Left ventricle myocardium inferior (tissue), 1 donor: ENCODE measurements around the gene SPG11. TPM values are rescaled to one million over a fixed set of nuclear protein-coding genes. Genes with fewer than 3 reads are reported as not detected.
"Not testable (repeated sequence)": the region's sequence is repeated elsewhere in the genome, so short reads cannot be mapped to it uniquely, and the experiment has no call there.

ENCODE experiments used
- DNase-seq: peaks from one replicate; pipeline ENCODE4 v3.0.0-alpha.2; 2020
- H3K27ac ChIP-seq: fragments of 200-600 bp; replicated peaks from 2 replicates; pipeline ENCODE4 v1.8.0; 2021
- H3K27me3 ChIP-seq: fragments of 200-600 bp; 2 replicates; pipeline ENCODE4 v1.8.0; 2021; ENCODE audit warnings: low read depth
- H3K36me3 ChIP-seq: fragments of 200-600 bp; 2 replicates; pipeline ENCODE4 v1.8.0; 2021
- H3K4me1 ChIP-seq: fragments of 200-600 bp; 2 replicates; pipeline ENCODE4 v1.8.0; 2021
- H3K4me3 ChIP-seq: fragments of 200-600 bp; 2 replicates; pipeline ENCODE4 v1.8.0; 2021; ENCODE audit warnings: mild to moderate bottlenecking, moderate library complexity
- H3K9me3 ChIP-seq: fragments of 200-600 bp; replicated peaks from 2 replicates; pipeline ENCODE4 v1.8.0; 2021
- CTCF ChIP-seq: fragments of 200-600 bp; IDR thresholded peaks from 2 replicates; pipeline ENCODE4 v1.8.0; 2021; ENCODE audit warnings: antibody characterized with exemption, mild to moderate bottlenecking, borderline replicate concordance
- intact Hi-C: fragments of 100-400 bp; cut with micrococcal nuclease; formaldehyde crosslinking; loops from one replicate; pipeline ENCODE4 v1.11.0; 2022
- total RNA-seq: library from RNA; stranded (reverse); fragmentation: NEBNext Ultra II Directional; extraction: Animal tissue kit (Norgen Biotek cat#: 25700); gene quantifications from one replicate; pipeline ENCODE4 v1.2.1, GENCODE V29; 2021
- donor health status: DM: no; HTN: yes; CAD: no; lungs with severe emphysema.

The SPG11 gene
- total RNA-seq, 1 donor from 2014 or later: 49.6 TPM

GRCh38 chr15:44647036-44647435 lies 16.4 kb downstream of the SPG11 start:
- no peak overlapping the region for H3K4me3 ChIP-seq
- TF ChIP-seq CTCF: no peak
- intact Hi-C loops: no loop called here
- H3K4me1 ChIP-seq: no peaks in the 10 kb centered on the region
- H3K9me3 ChIP-seq: peaks cover 5% of the 10 kb centered on the region
- peaks cover 79% of the 10 kb centered on the region for H3K36me3 ChIP-seq
- H3K27me3 ChIP-seq: no peaks in the 10 kb centered on the region
- DNase-seq: no peak
- no peak overlapping the region for H3K27ac ChIP-seq

DNA sequence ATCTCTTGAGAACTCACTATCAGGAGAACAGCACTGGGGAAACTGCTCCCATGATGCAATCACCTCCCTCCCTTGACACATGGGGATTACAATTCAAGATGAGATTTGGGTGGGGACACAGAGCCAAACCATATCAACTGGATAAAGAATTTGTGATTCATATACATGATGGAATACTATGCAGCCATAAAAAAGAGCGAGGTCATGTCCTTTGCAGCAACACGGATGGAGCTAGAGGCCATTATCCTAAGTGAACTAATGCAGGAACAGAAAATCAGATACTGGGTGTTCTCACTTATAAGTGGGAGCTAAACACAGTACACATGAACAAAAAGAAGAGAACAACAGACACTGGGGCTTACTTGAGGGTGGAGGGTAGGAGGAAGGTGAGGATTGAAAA lies 17.0 kb downstream of the SPG11 start:
- no peak for TF ChIP-seq CTCF
- no peaks in the 10 kb centered on the region for H3K27me3 ChIP-seq
- no peak for DNase-seq
- H3K4me1 ChIP-seq: no peaks in the 10 kb centered on the region
- peaks cover 78% of the 10 kb centered on the region for H3K36me3 ChIP-seq
- H3K27ac ChIP-seq: no peak overlapping the region
- intact Hi-C loops: no loop called here
- peaks cover 5% of the 10 kb centered on the region for H3K9me3 ChIP-seq
- H3K4me3 ChIP-seq: no peak overlapping the region

DNA sequence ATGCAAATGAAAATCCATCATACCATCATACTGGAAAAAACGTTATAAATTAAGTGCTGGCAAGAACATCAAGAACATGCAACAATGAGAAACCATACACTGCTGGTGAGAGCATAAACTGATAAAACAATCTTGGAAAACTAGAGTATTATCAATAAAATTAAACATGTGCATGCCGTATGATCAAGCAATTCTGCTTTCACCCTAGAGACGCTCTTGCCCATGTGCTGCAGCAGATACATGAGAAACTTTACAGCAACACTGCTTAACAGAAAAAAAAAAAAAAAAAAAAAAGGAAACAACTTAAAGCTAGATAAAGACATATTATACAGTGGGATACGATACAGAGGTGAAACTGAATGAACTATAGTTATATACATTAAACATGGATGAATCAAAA lies 21.8 kb downstream of the SPG11 start:
- intact Hi-C loops: no loop called here
- peaks cover 69% of the 10 kb centered on the region for H3K36me3 ChIP-seq

GRCh38 chr15:44636976-44637375 lies 26.5 kb downstream of the SPG11 start:
- Histone ChIP-seq H3K4me1 (no peaks in the 10 kb centered on the region), H3K27me3 (no peaks in the 10 kb centered on the region), H3K27ac (no peak overlapping the region), H3K36me3 (peaks cover 90% of the 10 kb centered on the region), H3K9me3 (no peaks in the 10 kb centered on the region), H3K4me3 (no peak overlapping the region)
- TF ChIP-seq CTCF: no peak
- intact Hi-C loops: no loop called here
- no peak for DNase-seq

More for the DNA sequence above, 21.8 kb downstream of the SPG11 start:
- no peak for DNase-seq
- peaks cover 5% of the 10 kb centered on the region for H3K9me3 ChIP-seq
- H3K4me3 ChIP-seq: no peak overlapping the region
- H3K27ac ChIP-seq: no peak overlapping the region
- H3K4me1 ChIP-seq: no peaks in the 10 kb centered on the region
- TF ChIP-seq CTCF: no peak
- H3K27me3 ChIP-seq: no peaks in the 10 kb centered on the region

DNA sequence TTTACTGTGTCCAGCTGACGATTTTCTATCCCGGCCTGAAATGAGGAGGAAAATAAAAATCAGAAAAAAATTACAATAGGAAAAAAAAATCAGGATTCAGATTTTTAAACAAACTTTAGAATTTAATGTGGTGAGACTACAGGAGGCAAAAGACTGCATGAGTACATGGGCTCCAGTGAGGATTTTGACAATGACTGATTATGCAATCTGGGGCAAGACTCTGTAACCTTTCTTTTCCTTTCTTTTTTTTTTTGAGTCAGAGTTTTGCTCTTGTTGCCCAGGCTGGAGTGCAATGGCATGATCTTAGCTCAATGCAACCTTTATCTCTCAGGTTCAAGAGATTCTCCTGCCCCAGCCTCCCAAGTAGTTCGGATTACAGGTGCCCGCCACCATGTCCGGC lies 29.9 kb downstream of the SPG11 start:
- no peaks in the 10 kb centered on the region for H3K4me1 ChIP-seq
- DNase-seq: no peak
- intact Hi-C loops: no loop called here
- H3K36me3 ChIP-seq: peaks cover 97% of the 10 kb centered on the region
- TF ChIP-seq CTCF: no peak
- no peak overlapping the region for H3K4me3 ChIP-seq
- H3K27me3 ChIP-seq: no peaks in the 10 kb centered on the region
- H3K27ac ChIP-seq: no peak overlapping the region
- H3K9me3 ChIP-seq: no peaks in the 10 kb centered on the region

- DNase-seq, intact Hi-C loops: not testable (repeated sequence)
- peaks cover 100% of the 10 kb centered on the region for H3K36me3 ChIP-seq
These were observed 38.2 kb downstream of the SPG11 start for GRCh38 chr15:44625286-44625685.

More at GRCh38 chr15:44625286-44625685, 38.2 kb downstream of the SPG11 start:
- not testable (repeated sequence) for H3K27ac ChIP-seq, H3K9me3 ChIP-seq, H3K27me3 ChIP-seq, H3K4me1 ChIP-seq, H3K4me3 ChIP-seq
